Germinal center (tissue), 1 donor: Measurements from ENCODE around the gene BRWD1.
A peak's percentile ranks its signal among the peaks of the same experiment; 100 is the strongest.

Source experiments
- DNase-seq: peaks from one replicate; pipeline ENCODE4 v3.0.0; 2012; ENCODE audit warnings: mixed read lengths, low spot score

Gene BRWD1

GRCh38 chr21:39327727-39328126 lies 14.3 kb upstream of the BRWD1 start:
- no peak for DNase-seq

DNA sequence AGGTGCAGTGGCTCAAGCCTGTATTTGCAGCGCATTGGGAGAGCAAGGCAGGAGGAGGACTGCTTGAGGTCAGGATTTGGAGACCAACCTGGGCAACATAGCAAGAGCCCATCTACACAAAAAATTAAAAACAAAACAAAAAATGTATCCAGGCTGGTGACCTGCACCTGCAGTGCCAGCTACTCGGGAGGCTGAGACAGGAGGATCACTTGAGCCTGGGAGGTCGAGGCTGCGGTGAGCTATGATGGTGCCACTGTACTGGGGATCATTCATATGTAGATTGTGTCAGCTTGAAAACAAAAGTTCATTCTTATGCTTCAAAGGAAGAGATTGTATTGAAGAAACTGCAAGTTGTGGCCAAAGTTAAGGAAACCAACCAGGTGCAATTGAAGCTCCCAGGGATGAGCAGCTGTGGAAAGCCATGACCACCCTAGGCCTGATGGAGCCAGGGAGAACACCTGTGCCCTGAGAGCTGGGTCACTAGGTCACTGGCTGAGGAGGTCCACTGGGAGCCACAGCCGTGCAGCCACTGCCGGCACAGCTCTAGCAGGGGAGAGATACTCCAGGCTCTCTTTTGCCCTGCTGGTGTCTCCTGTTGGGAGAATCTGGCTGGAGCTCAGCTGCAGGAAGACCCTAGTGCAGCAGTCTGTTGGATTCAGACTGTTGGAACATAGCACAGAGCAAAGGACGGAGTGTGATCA lies 13.3 kb upstream of the BRWD1 start:
- DNase-seq, result no peak

DNA sequence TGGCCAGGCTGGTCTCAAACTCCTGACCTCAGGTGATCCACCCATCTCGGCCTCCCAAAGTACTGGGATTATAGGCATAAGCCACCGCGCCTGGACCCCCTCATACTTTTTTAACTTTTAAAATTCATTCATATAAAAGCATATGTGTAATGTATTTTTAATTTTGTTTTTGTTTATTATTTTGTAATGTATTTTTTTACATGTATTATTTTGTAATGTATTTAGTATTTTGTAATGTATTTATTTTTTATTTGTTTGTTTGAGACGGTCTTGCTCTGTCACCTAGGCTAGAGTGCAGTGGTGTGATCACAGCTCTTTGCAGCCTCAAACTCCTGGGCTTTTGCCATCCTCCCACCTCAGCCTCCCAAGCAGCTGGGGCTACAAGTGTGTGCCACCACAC lies 12.0 kb upstream of the BRWD1 start:
- no peak for DNase-seq

GRCh38 chr21:39321424-39321823 lies 8.0 kb upstream of the BRWD1 start:
- no peak for DNase-seq

DNA sequence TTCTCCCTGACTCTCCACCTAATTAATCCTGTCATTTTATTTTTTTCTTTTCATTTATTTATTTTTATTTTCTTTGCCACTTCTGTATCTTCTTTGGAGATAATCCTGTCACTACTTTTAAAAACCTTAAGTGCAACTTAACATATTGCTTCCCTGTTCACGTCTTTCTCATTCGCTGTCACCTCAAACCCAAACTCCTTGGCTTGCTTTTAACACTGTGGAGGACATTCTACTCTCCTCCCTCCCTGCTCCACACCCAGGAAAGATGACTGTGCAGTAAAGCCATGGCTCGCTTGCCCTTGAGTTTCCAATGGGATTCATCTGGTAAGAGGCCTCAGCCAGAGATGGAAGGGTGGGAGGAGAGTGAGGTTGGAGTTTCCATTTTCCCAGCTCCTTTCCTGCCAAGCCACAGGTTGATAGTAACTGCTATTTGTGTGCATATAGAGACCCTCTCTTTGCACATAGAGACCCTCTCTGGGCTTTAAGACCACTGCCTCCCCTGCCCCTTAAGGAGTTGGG lies 6.4 kb upstream of the BRWD1 start:
- no peak for DNase-seq

- DNase-seq, result no peak
Observed at GRCh38 chr21:39319251-39319756, 5.9 kb upstream of the BRWD1 start.

DNA sequence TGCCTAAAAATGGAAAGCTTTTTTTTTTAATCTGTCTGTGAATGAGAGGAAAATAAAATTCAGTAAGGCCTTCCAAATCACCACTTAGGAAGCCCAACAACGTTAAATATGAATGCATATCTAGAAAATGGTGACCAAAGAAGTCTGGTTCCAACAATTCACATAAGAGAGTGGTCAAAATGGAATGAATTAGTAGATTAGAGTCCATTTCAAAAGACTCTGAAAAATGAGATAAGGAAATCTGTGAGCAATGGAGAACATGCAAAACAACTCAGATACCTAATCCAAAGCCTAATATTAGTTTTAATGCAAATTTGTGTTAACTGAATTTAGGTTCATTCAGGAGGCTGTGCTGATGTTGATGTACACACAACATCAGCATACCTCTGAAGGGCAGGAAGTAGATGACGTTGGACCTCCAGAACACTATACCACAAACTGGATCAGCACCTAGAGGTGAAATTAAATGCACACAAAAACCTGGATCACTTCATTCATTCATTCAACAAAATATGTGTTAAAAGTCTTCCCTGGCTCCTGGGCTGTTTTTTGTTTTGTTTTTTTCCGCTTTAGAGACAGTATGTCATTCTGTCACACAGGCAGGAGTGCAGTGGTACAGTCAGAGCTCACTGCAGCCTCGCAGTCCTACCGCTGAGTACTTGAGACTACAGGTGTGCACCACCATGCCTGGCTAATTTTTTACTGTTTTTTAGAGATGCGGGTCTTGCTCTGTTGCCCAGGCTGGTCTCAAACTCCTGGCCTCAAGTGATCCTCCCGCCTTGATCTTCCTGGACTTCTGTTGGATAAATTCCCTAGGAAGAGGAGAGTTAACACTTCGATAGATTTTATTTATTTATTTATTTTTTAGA lies 4.9 kb upstream of the BRWD1 start:
- peak; percentile 67 for DNase-seq

DNA sequence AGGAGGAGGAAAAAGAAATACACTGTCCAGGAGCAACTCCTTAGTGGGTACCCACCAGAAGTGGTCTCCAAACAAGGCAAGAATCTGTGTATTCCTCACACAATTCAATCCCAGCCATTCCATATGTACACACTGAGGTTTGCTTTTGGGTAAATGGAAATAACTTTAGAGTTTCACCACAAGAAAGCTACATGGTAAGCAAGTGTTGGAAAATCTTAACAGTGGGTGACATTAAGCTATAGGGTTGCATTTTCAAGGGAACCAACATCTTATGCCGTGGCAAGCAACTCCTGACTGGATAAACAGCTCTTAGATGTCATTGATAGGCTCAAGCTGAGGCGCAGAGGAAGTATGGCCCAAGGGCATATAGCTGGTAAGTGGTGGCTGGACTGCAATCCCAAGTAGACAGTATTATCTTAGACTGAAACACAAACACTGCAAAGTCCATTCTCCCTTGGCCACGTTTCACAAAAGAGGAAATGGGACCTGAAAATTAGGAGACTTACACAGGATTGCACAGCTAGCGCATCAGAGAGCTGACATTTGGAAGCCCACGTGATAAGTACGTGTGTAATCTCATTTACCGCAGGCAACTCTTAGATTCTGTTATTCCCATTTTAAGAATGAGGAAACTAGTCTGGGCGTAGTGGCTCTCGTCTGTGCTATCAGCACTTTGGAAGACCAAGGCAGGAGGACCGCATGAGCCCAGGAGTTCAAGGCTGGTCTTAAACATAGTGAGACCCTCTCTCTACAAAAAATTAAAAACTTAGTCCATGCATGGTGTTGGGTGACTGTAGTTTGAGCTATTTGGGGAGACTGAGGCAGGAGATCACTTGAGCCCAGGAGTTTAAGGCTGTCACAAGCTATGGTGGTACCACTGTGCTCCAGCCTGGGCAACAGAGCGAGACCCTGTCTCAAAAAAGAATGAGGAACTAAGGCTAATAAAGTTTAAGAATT lies 4.0 kb upstream of the BRWD1 start:
- peak; percentile 43 for DNase-seq

DNA sequence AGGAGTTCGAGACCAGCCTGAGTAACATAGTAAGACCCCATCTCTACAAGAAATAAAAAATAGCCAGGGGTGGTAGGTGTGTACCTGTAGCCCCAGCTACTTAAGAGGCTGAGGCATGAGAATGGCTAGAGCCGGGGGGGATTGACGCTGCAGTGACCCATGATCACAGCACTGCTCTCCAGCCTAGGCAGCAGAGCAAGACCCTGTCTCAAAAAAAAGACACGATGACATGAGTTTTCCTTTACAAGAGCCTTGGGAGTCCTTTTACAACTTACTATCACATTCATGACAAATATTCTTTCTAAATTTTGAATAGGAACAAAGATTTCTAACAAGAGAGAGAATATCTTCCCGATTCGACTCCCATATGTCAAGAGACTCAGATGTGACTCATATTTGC lies 3.3 kb upstream of the BRWD1 start:
- no peak for DNase-seq

DNA sequence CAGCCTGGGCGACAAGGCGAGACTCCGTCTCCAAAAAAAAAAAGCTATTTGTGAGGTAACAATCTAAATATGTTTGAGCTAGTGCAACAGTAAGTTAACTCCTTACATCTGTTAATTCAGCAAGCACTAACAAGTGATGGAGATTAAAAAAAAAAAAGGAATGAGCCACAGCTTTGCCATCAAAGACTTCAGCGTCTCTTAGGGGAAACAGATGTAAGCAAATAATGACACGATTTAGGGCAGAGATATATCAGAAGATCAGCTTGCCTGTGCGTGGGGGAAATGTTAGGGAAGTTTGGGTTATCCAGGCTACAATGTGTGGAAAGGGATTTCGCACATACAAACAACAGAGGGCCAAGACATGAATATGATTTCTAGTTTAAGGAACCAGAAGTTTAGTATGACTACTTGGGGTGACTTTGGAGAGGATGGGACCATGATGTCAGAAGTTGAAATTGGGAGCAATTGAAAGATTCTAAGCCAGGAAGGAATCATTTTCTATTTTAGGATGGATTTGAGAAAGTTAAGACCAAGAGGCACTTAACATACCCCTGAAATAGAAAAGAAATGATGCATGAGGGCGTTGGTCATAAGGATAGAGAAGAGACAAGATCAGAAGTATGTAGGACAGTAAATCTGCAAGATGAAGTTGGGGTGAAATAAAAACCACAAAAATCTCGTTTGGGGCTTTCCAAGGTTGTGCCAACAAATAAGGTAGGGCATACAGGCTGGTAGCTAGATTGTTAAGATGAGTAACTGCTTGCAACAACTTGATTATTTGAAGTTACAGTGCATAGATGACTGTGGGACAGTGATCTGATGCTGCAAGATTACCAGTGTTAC lies 2.4 kb upstream of the BRWD1 start:
- DNase-seq, result no peak

DNA sequence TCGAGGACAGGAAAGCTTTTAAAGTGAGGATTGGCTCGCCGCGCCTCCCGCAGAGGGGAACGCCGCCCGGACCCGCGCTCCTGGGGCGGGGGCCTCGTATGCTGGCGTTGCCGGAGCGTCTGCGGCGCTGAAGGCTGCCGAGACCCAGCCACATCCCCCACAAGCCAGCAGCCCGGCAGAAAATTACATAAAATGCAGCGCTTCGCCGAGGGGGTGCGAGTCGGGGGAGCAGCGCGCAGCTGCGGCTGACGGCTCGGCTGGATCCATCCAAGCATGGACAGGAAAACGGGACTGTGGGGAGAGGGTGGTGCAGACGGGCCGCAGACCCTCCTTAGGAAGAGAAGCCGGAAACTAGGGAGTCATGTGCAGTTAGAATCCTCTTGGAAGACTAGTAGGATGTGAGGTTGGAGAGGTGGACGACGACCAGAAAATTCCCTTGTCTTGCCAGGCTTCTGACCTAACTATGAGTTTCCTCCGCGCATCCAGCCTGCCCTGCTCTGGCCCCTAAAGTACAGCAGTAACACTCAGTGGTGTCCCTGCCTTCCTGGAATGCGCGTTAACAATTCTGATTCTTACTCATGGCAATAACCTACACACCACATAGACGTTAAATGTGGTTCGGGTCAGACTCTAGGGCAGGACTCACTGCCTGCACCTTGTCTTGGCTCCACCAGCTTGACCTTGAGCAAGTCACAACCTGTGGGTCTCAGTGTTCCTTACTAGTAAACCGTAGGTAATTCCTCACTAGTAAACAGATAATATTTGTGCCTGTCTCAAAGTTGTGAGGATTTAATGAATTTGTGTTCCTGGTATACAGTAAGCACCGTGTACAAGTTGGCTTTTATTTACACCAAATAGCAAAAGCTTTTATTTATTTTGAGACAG lies 953 bp upstream of the BRWD1 start:
- DNase-seq, result peak; percentile 55

GRCh38 chr21:39313042-39313570 lies 326 bp downstream of the BRWD1 start:
- DNase-seq, result peak; percentile 65

GRCh38 chr21:39312112-39313041 lies 1.1 kb downstream of the BRWD1 start:
- DNase-seq, result peak; percentile 99

DNA sequence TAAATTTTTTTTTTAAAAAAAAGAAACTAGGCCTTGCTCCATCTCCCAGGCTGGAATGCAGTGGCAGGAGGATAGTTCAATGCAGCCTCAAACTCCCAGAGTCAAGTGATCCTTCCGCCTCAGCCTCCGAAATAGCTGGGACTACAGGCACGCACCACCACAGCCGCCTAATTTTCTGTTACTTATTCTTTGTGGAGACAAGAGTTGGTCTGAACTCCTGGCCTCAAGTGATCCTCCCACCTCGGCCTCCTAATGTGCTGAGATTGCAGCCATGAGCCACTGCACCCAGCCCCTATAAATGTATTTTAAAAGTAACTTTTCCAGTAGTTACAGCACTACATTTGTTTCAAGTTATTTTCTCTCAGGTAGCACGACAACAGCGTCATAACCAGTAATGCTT lies 2.3 kb downstream of the BRWD1 start:
- no peak for DNase-seq

DNA sequence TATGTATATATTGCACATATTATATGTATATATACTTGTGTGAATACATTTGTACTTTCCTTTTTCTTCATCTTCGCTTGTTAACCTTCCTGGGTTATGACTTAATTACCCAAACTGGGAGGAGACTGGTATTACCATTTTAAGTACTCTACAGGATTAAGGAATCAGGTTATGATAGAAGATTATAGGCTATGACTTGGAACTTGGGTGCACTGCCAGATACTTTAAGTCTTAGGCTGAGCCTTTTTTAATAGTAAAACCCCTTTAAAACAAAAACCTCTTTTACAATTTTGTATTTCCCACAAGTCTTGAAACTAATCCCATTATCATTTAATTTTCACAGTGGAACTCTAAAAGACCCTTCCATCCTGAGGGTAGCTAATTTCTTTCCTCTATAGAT lies 6.0 kb downstream of the BRWD1 start:
- DNase-seq, result no peak

DNA sequence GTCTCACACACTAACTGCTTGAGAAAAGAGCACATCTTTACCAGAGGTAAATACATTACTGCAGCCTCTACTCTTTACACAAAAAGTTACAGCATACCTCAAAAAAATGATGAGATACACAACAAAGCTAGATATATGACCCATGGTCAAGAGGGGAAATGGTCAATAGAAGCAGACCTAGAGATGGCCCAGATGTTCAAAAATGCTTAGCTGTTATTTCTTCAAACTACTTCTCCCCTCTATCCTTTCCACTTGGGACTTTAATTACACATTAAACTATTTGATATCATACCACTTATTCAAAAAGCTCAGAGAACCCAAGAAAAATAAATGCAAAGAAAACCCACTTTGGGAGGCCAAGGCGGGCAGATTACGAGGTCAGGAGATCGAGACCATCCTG lies 12.8 kb downstream of the BRWD1 start:
- no peak for DNase-seq

GRCh38 chr21:39296891-39297290 lies 16.5 kb downstream of the BRWD1 start:
- DNase-seq, result no peak

GRCh38 chr21:39288987-39289386 lies 24.4 kb downstream of the BRWD1 start:
- DNase-seq, result no peak

DNA sequence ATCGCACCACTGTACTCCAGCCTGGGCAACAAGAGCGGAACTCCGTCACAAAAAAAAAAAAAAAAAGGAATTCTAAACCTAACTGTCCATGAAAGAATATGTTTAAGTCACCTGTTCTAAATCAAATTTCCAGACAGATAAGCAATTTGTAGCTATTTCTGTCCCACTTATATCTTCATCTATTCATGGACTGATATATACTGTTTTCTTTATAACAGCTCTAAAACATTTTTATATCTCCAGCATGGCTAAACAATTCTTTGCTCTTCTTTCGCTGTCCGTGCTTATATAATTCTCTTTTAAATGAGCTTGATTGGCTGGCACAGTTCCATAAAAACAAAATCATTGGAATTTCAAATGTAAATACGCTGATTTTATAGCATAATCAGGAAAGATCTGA lies 30.5 kb downstream of the BRWD1 start:
- no peak for DNase-seq
